GM23338 (cell line): ENCODE results near the gene FRMD4A. TPM values are rescaled to one million over a fixed set of nuclear protein-coding genes. Genes with fewer than 3 reads are reported as not detected.

Experiments
- ATAC-seq: fragments of 200-7000 bp; cut with Tn5 transposase; 3 replicates; pipeline ENCODE4 v1.9.1; 2020
- DNase-seq: peaks from one replicate; pipeline ENCODE4 v3.0.0-alpha.2; 2015; ENCODE audit warnings: low spot score
- H2AFZ ChIP-seq: fragments of 200-600 bp; sonication (generic); 2 replicates; pipeline ENCODE4 v1.8.0; 2016; ENCODE audit warnings: antibody characterized with exemption, mild to moderate bottlenecking, moderate library complexity
- H3F3A ChIP-seq: fragments of 200-600 bp; sonication (generic); replicated peaks from 2 replicates; pipeline ENCODE4 v1.8.0; 2017; ENCODE audit warnings: antibody characterized with exemption, mixed run types, low read depth
- H3K27ac ChIP-seq: fragments of 200-600 bp; sonication (generic); 2 replicates; pipeline ENCODE4 v1.6.1; 2016; ENCODE audit warnings: low read depth
- H3K27me3 ChIP-seq: fragments of 200-600 bp; sonication (generic); 2 replicates; pipeline ENCODE4 v1.8.0; 2016; ENCODE audit warnings: mild to moderate bottlenecking, mixed run types, moderate library complexity; ENCODE audit not compliant: insufficient read depth
- H3K36me3 ChIP-seq: fragments of 200-600 bp; sonication (generic); 2 replicates; pipeline ENCODE4 v1.8.0; 2016; ENCODE audit warnings: mild to moderate bottlenecking; ENCODE audit not compliant: insufficient read depth
- H3K4me1 ChIP-seq: fragments of 200-600 bp; sonication (generic); 2 replicates; pipeline ENCODE4 v1.8.0; 2016; ENCODE audit warnings: mild to moderate bottlenecking, moderate library complexity; ENCODE audit not compliant: insufficient read depth
- H3K4me2 ChIP-seq: fragments of 200-600 bp; sonication (generic); 2 replicates; pipeline ENCODE4 v1.7.1; 2017; ENCODE audit warnings: mixed run types
- H3K4me3 ChIP-seq: fragments of 200-600 bp; sonication (generic); 2 replicates; pipeline ENCODE4 v1.6.1; 2016; ENCODE audit warnings: mixed run types
- H3K79me2 ChIP-seq: fragments of 200-600 bp; sonication (generic); replicated peaks from 2 replicates; pipeline ENCODE4 v1.8.0; 2017; ENCODE audit warnings: mild to moderate bottlenecking; ENCODE audit not compliant: insufficient read depth
- H3K9me2 ChIP-seq: fragments of 200-600 bp; sonication (generic); 2 replicates; pipeline ENCODE4 v1.8.0; 2017; ENCODE audit not compliant: insufficient read depth
- H4K20me1 ChIP-seq: fragments of 200-600 bp; sonication (generic); replicated peaks from 2 replicates; pipeline ENCODE4 v1.8.0; 2017; ENCODE audit warnings: mild to moderate bottlenecking; ENCODE audit not compliant: insufficient read depth
- H3K27ac Mint-ChIP-seq: 2 replicates; pipeline ENCODE4 v1.8.0; 2020; ENCODE audit warnings: inconsistent platforms, mild to moderate bottlenecking, moderate library complexity, mixed read lengths
- H3K27me3 Mint-ChIP-seq: 3 replicates; pipeline ENCODE4 v1.8.0; 2022; ENCODE audit warnings: low read depth, mild to moderate bottlenecking, moderate library complexity, mixed read lengths, inconsistent platforms; ENCODE audit not compliant: insufficient read depth, poor library complexity
- H3K36me3 Mint-ChIP-seq: 3 replicates; pipeline ENCODE4 v1.8.0; 2021; ENCODE audit warnings: low read depth, mild to moderate bottlenecking, inconsistent platforms, moderate library complexity, mixed read lengths
- H3K4me1 Mint-ChIP-seq: 3 replicates; pipeline ENCODE4 v1.8.0; 2020; ENCODE audit warnings: mild to moderate bottlenecking, inconsistent platforms, mixed read lengths
- H3K4me3 Mint-ChIP-seq: 3 replicates; pipeline ENCODE4 v1.8.0; 2021; ENCODE audit warnings: moderate library complexity, mild to moderate bottlenecking, inconsistent platforms, mixed read lengths
- H3K9me3 Mint-ChIP-seq: 3 replicates; pipeline ENCODE4 v1.8.0; 2020; ENCODE audit warnings: moderate library complexity, mild to moderate bottlenecking, inconsistent platforms, mixed read lengths
- ETS1 ChIP-seq: IDR thresholded peaks from 2 replicates; pipeline ENCODE4 v1.6.1; 2016; ENCODE audit warnings: antibody characterized with exemption
- EZH2 ChIP-seq: fragments of 200-600 bp; sonication (generic); IDR thresholded peaks from one replicate; pipeline ENCODE4 v1.8.0; 2017; ENCODE audit warnings: antibody characterized with exemption, mild to moderate bottlenecking, low read depth; ENCODE audit not compliant: unreplicated experiment
- EZH2phosphoT487 ChIP-seq: fragments of 200-600 bp; sonication (generic); IDR thresholded peaks from one replicate; pipeline ENCODE4 v1.8.1; 2018; ENCODE audit warnings: antibody characterized with exemption; ENCODE audit not compliant: unreplicated experiment
- JUNB ChIP-seq: IDR thresholded peaks from one replicate; pipeline ENCODE4 v1.6.1; 2016; ENCODE audit warnings: antibody characterized with exemption; ENCODE audit not compliant: unreplicated experiment
- NANOG ChIP-seq: IDR thresholded peaks from 2 replicates; pipeline ENCODE4 v1.6.1; 2016; ENCODE audit warnings: antibody characterized with exemption, borderline replicate concordance
- POLR2AphosphoS5 ChIP-seq: IDR thresholded peaks from 2 replicates; pipeline ENCODE4 v1.6.1; 2016; ENCODE audit warnings: antibody characterized with exemption, low read depth
- STAT1 ChIP-seq: IDR thresholded peaks from one replicate; pipeline ENCODE4 v1.6.1; 2016; ENCODE audit warnings: antibody characterized with exemption; ENCODE audit not compliant: unreplicated experiment
- ZNF331 ChIP-seq: fragments of 250-450 bp; sonication (Bioruptor Pico); IDR thresholded peaks from 2 replicates; pipeline ENCODE4 v1.5.0; 2020; ENCODE audit warnings: low read depth, mild to moderate bottlenecking, moderate library complexity
- polyA plus RNA-seq: library from polyadenylated mRNA; unstranded; fragments of >200 nt; fragmentation: Nextera tagmentation; extraction: Ambion mirVana; gene quantifications from 2 replicates; pipeline ENCODE4 v1.2.1, GENCODE V29; 2016
- total RNA-seq: library from RNA; depleted of rRNA; stranded (reverse); fragments of >200 nt; shearing (Covaris generic); gene quantifications from 2 replicates; pipeline ENCODE4 v1.2.3, GENCODE V29; 2014
- TF ChIP-seq, protein P1 (sequence below), 2 experiments: fragments of 200-600 bp in 1 of 2; sonication (generic) in 1 of 2; conservative IDR thresholded peaks; 2 replicates each; pipeline versions ENCODE4 v1.5.1 to v1.6.1; 2016 to 2017; ENCODE audit warnings: antibody characterized with exemption in 2 of 2, low read depth in 2 of 2, mild to moderate bottlenecking in 2 of 2, moderate library complexity in 1 of 2
- TF ChIP-seq, protein P2 (sequence below): IDR thresholded peaks from one replicate; pipeline ENCODE4 v1.6.1; 2018; ENCODE audit warnings: antibody characterized with exemption; ENCODE audit not compliant: unreplicated experiment
- TF ChIP-seq, protein P3 (sequence below): fragments of 250-450 bp; sonication (Bioruptor Pico); IDR thresholded peaks from 2 replicates; pipeline ENCODE4 v1.5.0; 2020; ENCODE audit warnings: mild to moderate bottlenecking, moderate library complexity

Gene FRMD4A
- total and polyA plus RNA-seq, 2 experiments from 2014 or later: 14.0 to 20.1 TPM

GRCh38 chr10:13656337-13657100, 674.2 kb downstream of the FRMD4A start:
- Histone ChIP-seq H3K36me3 (no peaks in the 10 kb centered on the region), H2AFZ (no peak overlapping the region), H3K79me2 (no peaks in the 10 kb centered on the region), H4K20me1 (0 out of 2 replicates have a peak, but pooled peaks cover 3% of the 10 kb centered on the region), H3K9me2 (no peaks in the 10 kb centered on the region), H3K4me2 (no peak overlapping the region), H3F3A (no peaks in the 10 kb centered on the region), H3K4me3 (no peak overlapping the region), H3K27me3 (no peaks in the 10 kb centered on the region), H3K4me1 (no peaks in the 10 kb centered on the region; the same call in 1 of the 2 replicates), H3K27ac (0 out of 2 replicates have a peak overlapping the region, but pooled peaks have one; percentile 20)
- ATAC-seq (no peak), DNase-seq (no peak)
- no peak overlapping the region for H3K4me3 Mint-ChIP-seq
- TF ChIP-seq EZH2: no peak
- no peak for TF ChIP-seq ZNF331 (CRISPR knock-in tag)
- no peak for TF ChIP-seq NANOG
- TF ChIP-seq STAT1: no peak
- TF ChIP-seq, protein P1, sequence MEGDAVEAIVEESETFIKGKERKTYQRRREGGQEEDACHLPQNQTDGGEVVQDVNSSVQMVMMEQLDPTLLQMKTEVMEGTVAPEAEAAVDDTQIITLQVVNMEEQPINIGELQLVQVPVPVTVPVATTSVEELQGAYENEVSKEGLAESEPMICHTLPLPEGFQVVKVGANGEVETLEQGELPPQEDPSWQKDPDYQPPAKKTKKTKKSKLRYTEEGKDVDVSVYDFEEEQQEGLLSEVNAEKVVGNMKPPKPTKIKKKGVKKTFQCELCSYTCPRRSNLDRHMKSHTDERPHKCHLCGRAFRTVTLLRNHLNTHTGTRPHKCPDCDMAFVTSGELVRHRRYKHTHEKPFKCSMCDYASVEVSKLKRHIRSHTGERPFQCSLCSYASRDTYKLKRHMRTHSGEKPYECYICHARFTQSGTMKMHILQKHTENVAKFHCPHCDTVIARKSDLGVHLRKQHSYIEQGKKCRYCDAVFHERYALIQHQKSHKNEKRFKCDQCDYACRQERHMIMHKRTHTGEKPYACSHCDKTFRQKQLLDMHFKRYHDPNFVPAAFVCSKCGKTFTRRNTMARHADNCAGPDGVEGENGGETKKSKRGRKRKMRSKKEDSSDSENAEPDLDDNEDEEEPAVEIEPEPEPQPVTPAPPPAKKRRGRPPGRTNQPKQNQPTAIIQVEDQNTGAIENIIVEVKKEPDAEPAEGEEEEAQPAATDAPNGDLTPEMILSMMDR (conservative IDR thresholded peaks at IDR 0.05; ENCODE audit: low read depth in 2 of 2): no peak
- no peak for TF ChIP-seq JUNB
- no peak for TF ChIP-seq ETS1
- TF ChIP-seq, protein P2, sequence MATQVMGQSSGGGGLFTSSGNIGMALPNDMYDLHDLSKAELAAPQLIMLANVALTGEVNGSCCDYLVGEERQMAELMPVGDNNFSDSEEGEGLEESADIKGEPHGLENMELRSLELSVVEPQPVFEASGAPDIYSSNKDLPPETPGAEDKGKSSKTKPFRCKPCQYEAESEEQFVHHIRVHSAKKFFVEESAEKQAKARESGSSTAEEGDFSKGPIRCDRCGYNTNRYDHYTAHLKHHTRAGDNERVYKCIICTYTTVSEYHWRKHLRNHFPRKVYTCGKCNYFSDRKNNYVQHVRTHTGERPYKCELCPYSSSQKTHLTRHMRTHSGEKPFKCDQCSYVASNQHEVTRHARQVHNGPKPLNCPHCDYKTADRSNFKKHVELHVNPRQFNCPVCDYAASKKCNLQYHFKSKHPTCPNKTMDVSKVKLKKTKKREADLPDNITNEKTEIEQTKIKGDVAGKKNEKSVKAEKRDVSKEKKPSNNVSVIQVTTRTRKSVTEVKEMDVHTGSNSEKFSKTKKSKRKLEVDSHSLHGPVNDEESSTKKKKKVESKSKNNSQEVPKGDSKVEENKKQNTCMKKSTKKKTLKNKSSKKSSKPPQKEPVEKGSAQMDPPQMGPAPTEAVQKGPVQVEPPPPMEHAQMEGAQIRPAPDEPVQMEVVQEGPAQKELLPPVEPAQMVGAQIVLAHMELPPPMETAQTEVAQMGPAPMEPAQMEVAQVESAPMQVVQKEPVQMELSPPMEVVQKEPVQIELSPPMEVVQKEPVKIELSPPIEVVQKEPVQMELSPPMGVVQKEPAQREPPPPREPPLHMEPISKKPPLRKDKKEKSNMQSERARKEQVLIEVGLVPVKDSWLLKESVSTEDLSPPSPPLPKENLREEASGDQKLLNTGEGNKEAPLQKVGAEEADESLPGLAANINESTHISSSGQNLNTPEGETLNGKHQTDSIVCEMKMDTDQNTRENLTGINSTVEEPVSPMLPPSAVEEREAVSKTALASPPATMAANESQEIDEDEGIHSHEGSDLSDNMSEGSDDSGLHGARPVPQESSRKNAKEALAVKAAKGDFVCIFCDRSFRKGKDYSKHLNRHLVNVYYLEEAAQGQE: no peak
- TF ChIP-seq, protein P3, sequence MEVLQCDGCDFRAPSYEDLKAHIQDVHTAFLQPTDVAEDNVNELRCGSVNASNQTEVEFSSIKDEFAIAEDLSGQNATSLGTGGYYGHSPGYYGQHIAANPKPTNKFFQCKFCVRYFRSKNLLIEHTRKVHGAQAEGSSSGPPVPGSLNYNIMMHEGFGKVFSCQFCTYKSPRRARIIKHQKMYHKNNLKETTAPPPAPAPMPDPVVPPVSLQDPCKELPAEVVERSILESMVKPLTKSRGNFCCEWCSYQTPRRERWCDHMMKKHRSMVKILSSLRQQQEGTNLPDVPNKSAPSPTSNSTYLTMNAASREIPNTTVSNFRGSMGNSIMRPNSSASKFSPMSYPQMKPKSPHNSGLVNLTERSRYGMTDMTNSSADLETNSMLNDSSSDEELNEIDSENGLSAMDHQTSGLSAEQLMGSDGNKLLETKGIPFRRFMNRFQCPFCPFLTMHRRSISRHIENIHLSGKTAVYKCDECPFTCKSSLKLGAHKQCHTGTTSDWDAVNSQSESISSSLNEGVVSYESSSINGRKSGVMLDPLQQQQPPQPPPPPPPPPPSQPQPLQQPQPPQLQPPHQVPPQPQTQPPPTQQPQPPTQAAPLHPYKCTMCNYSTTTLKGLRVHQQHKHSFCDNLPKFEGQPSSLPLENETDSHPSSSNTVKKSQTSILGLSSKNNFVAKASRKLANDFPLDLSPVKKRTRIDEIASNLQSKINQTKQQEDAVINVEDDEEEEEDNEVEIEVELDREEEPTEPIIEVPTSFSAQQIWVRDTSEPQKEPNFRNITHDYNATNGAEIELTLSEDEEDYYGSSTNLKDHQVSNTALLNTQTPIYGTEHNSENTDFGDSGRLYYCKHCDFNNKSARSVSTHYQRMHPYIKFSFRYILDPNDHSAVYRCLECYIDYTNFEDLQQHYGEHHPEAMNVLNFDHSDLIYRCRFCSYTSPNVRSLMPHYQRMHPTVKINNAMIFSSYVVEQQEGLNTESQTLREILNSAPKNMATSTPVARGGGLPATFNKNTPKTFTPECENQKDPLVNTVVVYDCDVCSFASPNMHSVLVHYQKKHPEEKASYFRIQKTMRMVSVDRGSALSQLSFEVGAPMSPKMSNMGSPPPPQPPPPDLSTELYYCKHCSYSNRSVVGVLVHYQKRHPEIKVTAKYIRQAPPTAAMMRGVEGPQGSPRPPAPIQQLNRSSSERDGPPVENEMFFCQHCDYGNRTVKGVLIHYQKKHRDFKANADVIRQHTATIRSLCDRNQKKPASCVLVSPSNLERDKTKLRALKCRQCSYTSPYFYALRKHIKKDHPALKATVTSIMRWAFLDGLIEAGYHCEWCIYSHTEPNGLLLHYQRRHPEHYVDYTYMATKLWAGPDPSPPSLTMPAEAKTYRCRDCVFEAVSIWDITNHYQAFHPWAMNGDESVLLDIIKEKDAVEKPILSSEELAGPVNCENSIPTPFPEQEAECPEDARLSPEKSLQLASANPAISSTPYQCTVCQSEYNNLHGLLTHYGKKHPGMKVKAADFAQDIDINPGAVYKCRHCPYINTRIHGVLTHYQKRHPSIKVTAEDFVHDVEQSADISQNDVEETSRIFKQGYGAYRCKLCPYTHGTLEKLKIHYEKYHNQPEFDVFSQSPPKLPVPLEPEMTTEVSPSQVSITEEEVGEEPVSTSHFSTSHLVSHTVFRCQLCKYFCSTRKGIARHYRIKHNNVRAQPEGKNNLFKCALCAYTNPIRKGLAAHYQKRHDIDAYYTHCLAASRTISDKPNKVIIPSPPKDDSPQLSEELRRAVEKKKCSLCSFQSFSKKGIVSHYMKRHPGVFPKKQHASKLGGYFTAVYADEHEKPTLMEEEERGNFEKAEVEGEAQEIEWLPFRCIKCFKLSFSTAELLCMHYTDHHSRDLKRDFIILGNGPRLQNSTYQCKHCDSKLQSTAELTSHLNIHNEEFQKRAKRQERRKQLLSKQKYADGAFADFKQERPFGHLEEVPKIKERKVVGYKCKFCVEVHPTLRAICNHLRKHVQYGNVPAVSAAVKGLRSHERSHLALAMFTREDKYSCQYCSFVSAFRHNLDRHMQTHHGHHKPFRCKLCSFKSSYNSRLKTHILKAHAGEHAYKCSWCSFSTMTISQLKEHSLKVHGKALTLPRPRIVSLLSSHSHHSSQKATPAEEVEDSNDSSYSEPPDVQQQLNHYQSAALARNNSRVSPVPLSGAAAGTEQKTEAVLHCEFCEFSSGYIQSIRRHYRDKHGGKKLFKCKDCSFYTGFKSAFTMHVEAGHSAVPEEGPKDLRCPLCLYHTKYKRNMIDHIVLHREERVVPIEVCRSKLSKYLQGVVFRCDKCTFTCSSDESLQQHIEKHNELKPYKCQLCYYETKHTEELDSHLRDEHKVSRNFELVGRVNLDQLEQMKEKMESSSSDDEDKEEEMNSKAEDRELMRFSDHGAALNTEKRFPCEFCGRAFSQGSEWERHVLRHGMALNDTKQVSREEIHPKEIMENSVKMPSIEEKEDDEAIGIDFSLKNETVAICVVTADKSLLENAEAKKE (CRISPR knock-in tag): no peak
- TF ChIP-seq POLR2AphosphoS5: no peak
- no peak for TF ChIP-seq EZH2phosphoT487
- H3K36me3 Mint-ChIP-seq: peaks cover 41% of the 10 kb centered on the region
- H3K9me3 Mint-ChIP-seq: no peaks in the 10 kb centered on the region
- peaks cover 4% of the 10 kb centered on the region for H3K27me3 Mint-ChIP-seq
- no peak overlapping the region for H3K27ac Mint-ChIP-seq
- peaks cover 13% of the 10 kb centered on the region; the same call in 2 of the 3 replicates for H3K4me1 Mint-ChIP-seq
